NCI-H460 (cell line): Measurements from ENCODE around the gene PDCD2L. TPM values are rescaled to one million over a fixed set of nuclear protein-coding genes. Genes with fewer than 3 reads are reported as not detected.
"Not testable (repeated sequence)": the region's sequence is repeated elsewhere in the genome, so short reads cannot be mapped to it uniquely, and the experiment has no call there.

Experiments used
- DNase-seq: peaks from one replicate; pipeline ENCODE4 v3.0.0-alpha.2; 2016; ENCODE audit warnings: low read depth; ENCODE audit errors: extremely low read depth
- total RNA-seq: library from RNA; depleted of rRNA; stranded (reverse); fragments of >200 nt; shearing (Covaris generic); gene quantifications from 2 replicates; pipeline ENCODE4 v1.2.3, GENCODE V29; 2014

The PDCD2L gene
- total RNA-seq, 1 experiment from 2014 or later: 24.9 TPM

- no peak for DNase-seq
Measured at GRCh38 chr19:34409189-34410164, 5.3 kb downstream of the PDCD2L start.

GRCh38 chr19:34411216-34411615 is 7.0 kb downstream of the PDCD2L start:
- no peak for DNase-seq

GRCh38 chr19:34416021-34416545 is 11.9 kb downstream of the PDCD2L start:
- no peak for DNase-seq

GRCh38 chr19:34418300-34418699 is 14.1 kb downstream of the PDCD2L start:
- no peak for DNase-seq

GRCh38 chr19:34426096-34426661 is 22.0 kb downstream of the PDCD2L start:
- no peak for DNase-seq

- DNase-seq: no peak
Measured at GRCh38 chr19:34428549-34429285, 24.5 kb downstream of the PDCD2L start.

- no peak for DNase-seq
Measured at GRCh38 chr19:34429553-34429952, 25.4 kb downstream of the PDCD2L start.

GRCh38 chr19:34430738-34431625 is 26.8 kb downstream of the PDCD2L start:
- DNase-seq: peak; percentile 39

GRCh38 chr19:34431681-34432402 is 27.6 kb downstream of the PDCD2L start:
- no peak for DNase-seq

- no peak for DNase-seq
Measured at GRCh38 chr19:34432797-34433196, 28.6 kb downstream of the PDCD2L start.

- DNase-seq: no peak
Measured at GRCh38 chr19:34436716-34437115, 32.5 kb downstream of the PDCD2L start.

- no peak for DNase-seq
Measured at GRCh38 chr19:34448191-34448590, 44.0 kb downstream of the PDCD2L start.

GRCh38 chr19:34452723-34453122 is 48.5 kb downstream of the PDCD2L start:
- DNase-seq: no peak

- no peak for DNase-seq
Measured at GRCh38 chr19:34454091-34454490, 49.9 kb downstream of the PDCD2L start.

- DNase-seq: no peak
Measured at GRCh38 chr19:34454685-34455084, 50.5 kb downstream of the PDCD2L start.

GRCh38 chr19:34455783-34456480 is 51.7 kb downstream of the PDCD2L start:
- not testable (repeated sequence) for DNase-seq

- no peak for DNase-seq
Measured at GRCh38 chr19:34457446-34457845, 53.2 kb downstream of the PDCD2L start.

GRCh38 chr19:34458677-34459076 is 54.5 kb downstream of the PDCD2L start:
- DNase-seq: no peak

- no peak for DNase-seq
Measured at GRCh38 chr19:34459614-34460013, 55.4 kb downstream of the PDCD2L start.
